NCI-H187 (cell line): ENCODE measurements around the gene TRAPPC12.
"Not testable (repeated sequence)": the region's sequence is repeated elsewhere in the genome, so short reads cannot be mapped to it uniquely, and the experiment has no call there.

ENCODE experiments used
- DNase-seq, 2 experiments: peaks; one replicate each; lab custom pipeline; 2025; lab: John Stamatoyannopoulos, UW

TRAPPC12 gene

DNA sequence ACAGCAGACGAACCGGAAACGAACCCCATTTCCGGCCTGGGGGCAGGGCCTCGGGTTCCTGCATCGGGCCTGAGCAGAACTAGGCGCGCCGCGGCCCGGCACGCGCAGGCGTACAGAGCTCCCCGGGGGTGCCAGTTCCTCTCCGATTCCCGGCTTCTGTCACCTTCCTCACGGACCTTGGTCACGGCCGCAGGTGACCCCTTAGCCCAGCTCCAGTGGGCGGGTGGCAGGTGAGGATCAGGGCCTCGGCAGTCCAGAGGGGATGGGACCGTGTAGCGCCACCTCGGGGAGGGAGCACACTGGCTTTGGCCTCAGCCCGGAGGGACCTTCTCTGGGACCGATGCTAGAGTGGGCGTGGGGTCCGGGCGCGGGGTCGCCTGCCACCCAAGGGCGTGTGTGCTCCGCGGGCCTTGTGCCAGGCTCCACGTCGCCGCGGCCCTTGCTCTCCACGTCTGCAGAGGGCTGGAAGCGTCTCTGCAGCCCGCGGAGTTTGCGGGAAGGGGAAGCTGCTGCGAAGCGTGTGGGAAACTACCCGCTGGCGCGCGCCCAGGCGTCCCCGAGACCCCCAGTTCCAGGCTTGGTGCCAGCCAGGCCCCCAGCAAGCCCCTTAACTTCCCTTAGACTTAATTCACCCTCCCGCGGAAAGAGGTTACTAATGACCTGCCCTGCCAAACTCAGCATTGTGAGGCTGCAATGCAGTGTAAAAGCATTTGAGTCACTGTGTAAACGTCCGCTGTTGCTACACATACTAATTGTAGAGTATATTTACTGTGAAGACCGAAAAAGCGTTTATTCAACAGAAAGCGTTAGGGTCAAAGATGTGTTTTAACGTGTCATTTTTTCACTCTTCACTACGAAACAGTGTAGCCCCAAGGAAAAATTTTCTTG lies at the start of gene TRAPPC12:
TSS of gene TRAPPC12 (plus strand) at position 48 of the 888 bp plus-strand sequence. CDS start 7,930 bp downstream, outside the sequence.
- peak; percentile 95 to 97 for DNase-seq

GRCh38 chr2:3332133-3332532 lies 47.4 kb upstream of the TRAPPC12 start:
- DNase-seq = no peak

- no peak for DNase-seq
Observed at GRCh38 chr2:3334392-3335345, 44.8 kb upstream of the TRAPPC12 start.

- DNase-seq = no peak
Observed at GRCh38 chr2:3336844-3337243, 42.6 kb upstream of the TRAPPC12 start.

- DNase-seq = no peak
Observed at GRCh38 chr2:3338340-3338739, 41.2 kb upstream of the TRAPPC12 start.

- no peak for DNase-seq
Observed at GRCh38 chr2:3340144-3340543, 39.4 kb upstream of the TRAPPC12 start.

DNA sequence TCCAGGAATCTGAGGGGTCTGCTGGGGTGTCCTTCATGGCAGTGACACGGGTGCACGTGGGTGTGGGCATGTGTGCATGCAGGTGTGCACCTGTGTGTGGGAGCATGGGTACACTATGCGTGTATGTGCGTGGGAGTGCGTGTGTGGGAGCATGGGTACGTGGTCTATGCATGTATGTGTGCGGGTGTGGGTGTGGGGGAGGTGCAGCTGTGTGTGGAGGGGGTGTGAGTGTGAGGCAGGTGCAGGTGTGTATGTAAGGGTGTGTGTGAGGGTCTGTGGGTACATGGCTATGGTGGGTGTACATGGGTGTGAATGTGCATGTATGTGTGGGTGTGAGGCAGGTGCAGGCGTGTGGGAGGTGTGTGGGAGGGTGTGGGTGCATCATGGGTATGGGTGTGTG lies 38.2 kb upstream of the TRAPPC12 start:
- no peak for DNase-seq

DNA sequence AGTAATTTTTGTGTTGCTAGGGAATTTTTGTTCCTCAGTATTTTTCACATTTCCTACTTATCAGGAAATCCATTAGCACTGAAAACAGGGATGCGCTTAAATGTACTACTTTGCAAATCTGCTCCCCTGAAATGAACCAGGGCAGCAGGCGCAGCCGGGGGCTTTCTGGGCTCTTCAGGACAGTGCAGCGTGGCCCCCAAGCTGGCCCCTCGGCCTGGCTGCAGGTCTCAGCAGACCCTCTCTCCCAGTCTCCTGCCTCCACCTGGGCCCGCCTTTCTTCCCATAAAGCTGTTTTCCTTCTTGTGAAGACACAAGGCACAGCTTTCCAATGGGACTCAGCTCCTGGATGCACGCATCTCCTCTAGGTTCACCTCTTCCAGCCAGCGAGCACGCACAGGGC lies 37.2 kb upstream of the TRAPPC12 start:
- DNase-seq = no peak

DNA sequence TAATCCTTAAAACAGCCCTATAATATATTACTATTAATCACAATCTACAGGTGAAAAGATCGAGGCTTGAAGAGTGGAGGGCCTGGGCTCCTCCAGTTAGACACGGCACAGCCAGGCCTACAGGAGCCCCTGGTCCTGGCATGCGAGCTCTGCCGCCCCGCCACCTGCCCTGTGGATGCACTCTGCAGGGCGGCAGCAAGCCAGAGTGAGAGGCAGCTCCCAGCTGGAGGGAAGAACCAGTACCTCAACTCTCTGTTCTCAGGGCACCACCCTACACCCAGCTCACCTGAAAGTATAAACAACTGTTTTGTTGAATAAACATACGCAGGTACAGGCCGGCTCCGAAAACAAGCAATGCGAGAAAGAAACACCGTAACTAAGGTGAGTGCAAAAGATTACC lies 36.5 kb upstream of the TRAPPC12 start:
- no peak for DNase-seq

GRCh38 chr2:3344897-3345296 lies 34.6 kb upstream of the TRAPPC12 start:
- no peak for DNase-seq

- DNase-seq = no peak
Observed at GRCh38 chr2:3345621-3346020, 33.9 kb upstream of the TRAPPC12 start.

- DNase-seq = peak; percentile 42 to 85
Observed at GRCh38 chr2:3348767-3349166, 30.7 kb upstream of the TRAPPC12 start.

- peak; percentile 62 to 85 for DNase-seq
Observed at GRCh38 chr2:3349211-3349693, 30.2 kb upstream of the TRAPPC12 start.

DNA sequence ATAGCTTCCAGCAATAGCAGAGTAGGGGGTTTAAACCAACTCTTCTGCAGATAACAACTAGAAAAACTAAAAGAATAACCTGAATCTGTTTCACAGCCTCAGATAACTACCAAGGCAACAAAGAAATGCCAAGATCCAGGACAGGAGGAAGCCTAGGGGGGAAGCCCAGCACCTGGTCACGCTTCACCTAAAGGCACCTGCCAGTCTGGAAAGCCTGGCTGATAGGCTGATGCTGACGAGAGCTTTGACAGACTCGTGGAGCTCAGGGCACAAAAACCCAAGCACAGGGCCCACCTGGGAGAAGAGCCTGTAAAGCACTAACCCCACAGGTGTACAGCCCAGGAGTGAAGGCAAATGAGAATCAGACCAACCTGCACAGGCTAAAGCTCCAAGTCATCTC lies 24.5 kb upstream of the TRAPPC12 start:
- DNase-seq = peak; percentile 67 to 89

- DNase-seq = no peak
Observed at GRCh38 chr2:3355951-3356569, 23.4 kb upstream of the TRAPPC12 start.

DNA sequence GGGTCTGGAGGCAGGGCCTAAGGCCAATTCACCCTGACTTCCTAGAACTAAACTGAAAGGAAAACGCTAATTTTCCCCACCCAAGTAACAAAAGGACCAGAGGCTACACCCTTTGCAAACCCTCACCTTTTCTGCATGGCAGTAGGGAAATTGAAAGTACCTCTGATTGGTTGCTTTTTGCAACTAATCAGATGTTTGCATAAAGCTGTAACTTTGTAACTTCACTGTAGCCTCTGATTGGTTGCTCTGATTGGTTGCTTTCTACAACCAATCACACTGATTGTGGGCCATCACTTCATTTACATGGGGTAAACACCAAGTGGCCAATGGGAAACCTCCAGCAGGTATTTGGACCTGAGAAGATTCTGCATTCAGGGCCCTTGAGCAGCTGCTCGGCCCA lies 22.7 kb upstream of the TRAPPC12 start:
- no peak for DNase-seq

DNA sequence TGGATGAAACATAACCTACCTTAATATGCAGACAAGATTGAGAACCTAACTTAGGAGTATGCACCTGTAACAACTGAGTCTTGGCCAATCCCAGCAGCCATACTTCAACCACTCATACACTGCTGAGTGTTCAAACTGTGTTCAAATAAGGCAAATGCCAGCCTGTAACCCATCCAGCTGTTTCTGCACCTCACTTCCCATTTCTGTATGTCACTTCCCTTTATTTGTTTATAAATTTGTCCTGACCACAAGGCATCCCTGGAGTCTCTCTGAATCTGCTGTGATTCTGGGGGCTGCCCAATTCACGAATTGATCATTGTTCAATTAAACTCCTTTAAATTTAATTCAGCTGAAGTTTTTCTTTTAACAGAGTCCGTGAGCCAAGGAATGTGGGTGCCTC lies 22.0 kb upstream of the TRAPPC12 start:
- DNase-seq = not testable (repeated sequence)

DNA sequence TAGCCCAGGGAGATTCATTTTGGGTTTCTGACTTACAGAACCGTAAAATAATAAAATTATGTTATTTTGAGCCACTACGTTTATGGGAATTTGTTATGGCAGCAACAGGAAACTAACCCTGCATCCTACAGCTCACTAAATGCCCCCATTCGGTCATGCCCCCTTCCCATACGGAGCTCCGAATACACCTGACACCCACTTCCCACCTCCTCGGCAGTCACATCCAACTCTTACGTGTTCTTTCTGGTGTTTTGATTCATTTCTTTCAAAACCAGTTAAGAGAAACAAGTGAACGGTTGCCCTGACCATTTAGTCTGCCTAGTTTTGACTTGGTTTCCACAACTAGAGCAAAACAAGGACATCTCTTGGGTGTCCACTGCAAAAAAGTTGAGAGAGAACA lies 21.6 kb upstream of the TRAPPC12 start:
- no peak for DNase-seq

- DNase-seq = no peak
Observed at GRCh38 chr2:3361518-3362389, 17.7 kb upstream of the TRAPPC12 start.

DNA sequence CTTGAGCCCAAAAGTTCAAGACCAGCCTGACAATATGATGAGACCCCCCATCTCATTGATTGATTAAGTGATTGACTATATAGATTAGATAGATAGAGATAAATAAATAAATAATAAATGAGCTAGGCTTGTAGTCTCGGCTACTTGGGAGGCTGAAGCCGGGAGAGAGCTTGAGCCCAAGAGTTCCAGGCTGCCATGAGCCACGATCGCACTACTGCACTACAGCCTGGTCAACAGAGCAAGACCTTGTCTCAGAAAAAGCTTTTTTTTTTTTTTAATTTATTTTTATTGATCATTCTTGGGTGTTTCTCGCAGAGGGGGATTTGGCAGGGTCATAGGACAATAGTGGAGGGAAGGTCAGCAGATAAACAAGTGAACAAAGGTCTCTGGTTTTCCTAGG lies 14.3 kb upstream of the TRAPPC12 start:
- no peak for DNase-seq

- DNase-seq = no peak
Observed at GRCh38 chr2:3368261-3368722, 11.2 kb upstream of the TRAPPC12 start.
